Measurements from ENCODE around the gene RTN4R. TPM values are rescaled to one million over a fixed set of nuclear protein-coding genes. Genes with fewer than 3 reads are reported as not detected.
"Not testable (repeated sequence)": the region's sequence is repeated elsewhere in the genome, so short reads cannot be mapped to it uniquely, and the experiment has no call there.

RTN4R gene
- total RNA-seq, 1 donor from 2014 or later, result 2.9 TPM

- Histone ChIP-seq H3K4me2 (ENCODE audit: low read length) (no peak overlapping the region), H4K20me1 (ENCODE audit: insufficient read depth, low read length) (peaks cover 28% of the 10 kb centered on the region), H3K27me3 (ENCODE audit: insufficient read depth, low read length) (no peaks in the 10 kb centered on the region), H3K9me3 (ENCODE audit: insufficient read depth, low read depth, low read length) (no peaks in the 10 kb centered on the region), H3K9ac (ENCODE audit: low read length) (no peak overlapping the region), H3K79me2 (ENCODE audit: insufficient read depth, low read length) (peaks cover 13% of the 10 kb centered on the region), H3K4me1 (ENCODE audit: insufficient read depth, low read length) (peaks cover 8% of the 10 kb centered on the region), H3K36me3 (ENCODE audit: insufficient read depth, low read length) (no peaks in the 10 kb centered on the region), H3K27ac (ENCODE audit: low read depth, low read length) (no peak overlapping the region), H2AFZ (ENCODE audit: low read depth, low read length) (no peak overlapping the region), H3K4me3 (ENCODE audit: insufficient read depth, low read depth, low read length) (no peak overlapping the region)
- Mint-ChIP-seq H3K36me3 (ENCODE audit: low read depth, unreplicated experiment) (no peaks in the 10 kb centered on the region), H3K9me3 (ENCODE audit: unreplicated experiment) (no peaks in the 10 kb centered on the region), H3K4me3 (ENCODE audit: unreplicated experiment) (no peak overlapping the region), H3K27ac (ENCODE audit: unreplicated experiment) (no peak overlapping the region), H3K27me3 (ENCODE audit: low read depth, unreplicated experiment) (no peaks in the 10 kb centered on the region), H3K4me1 (ENCODE audit: low read depth, unreplicated experiment) (peaks cover 14% of the 10 kb centered on the region)
- FAIRE-seq (no peak), DNase-seq (ENCODE audit: low read depth) (no peak)
- TF ChIP-seq CTCF (IDR thresholded peaks at IDR 0.05; ENCODE audit: insufficient read depth, low read depth, low read length) (no peak), EZH2 (IDR thresholded peaks at IDR 0.05; ENCODE audit: insufficient read depth, low read length) (no peak)
Measured at GRCh38 chr22:20315337-20316216, 47.5 kb upstream of the RTN4R start.

GRCh38 chr22:20314741-20315336 lies 46.7 kb upstream of the RTN4R start:
- H3K4me3 Mint-ChIP-seq (ENCODE audit: unreplicated experiment); H3K79me2 ChIP-seq (ENCODE audit: insufficient read depth, low read length); H2AFZ ChIP-seq (ENCODE audit: low read depth, low read length); H3K27ac ChIP-seq (ENCODE audit: low read depth, low read length); FAIRE-seq; H3K4me2 ChIP-seq (ENCODE audit: low read length); H3K9ac ChIP-seq (ENCODE audit: low read length); H3K36me3 Mint-ChIP-seq (ENCODE audit: low read depth, unreplicated experiment); H3K36me3 ChIP-seq (ENCODE audit: insufficient read depth, low read length); H3K27ac Mint-ChIP-seq (ENCODE audit: unreplicated experiment); DNase-seq (ENCODE audit: low read depth); H3K4me1 ChIP-seq (ENCODE audit: insufficient read depth, low read length); H3K27me3 ChIP-seq (ENCODE audit: insufficient read depth, low read length); H3K9me3 Mint-ChIP-seq (ENCODE audit: unreplicated experiment); H3K9me3 ChIP-seq (ENCODE audit: insufficient read depth, low read depth, low read length); H3K27me3 Mint-ChIP-seq (ENCODE audit: low read depth, unreplicated experiment); H3K4me3 ChIP-seq (ENCODE audit: insufficient read depth, low read depth, low read length): not testable (repeated sequence)
- H4K20me1 ChIP-seq (ENCODE audit: insufficient read depth, low read length), result peaks cover 28% of the 10 kb centered on the region
- H3K4me1 Mint-ChIP-seq (ENCODE audit: low read depth, unreplicated experiment), result peaks cover 14% of the 10 kb centered on the region

GRCh38 chr22:20314206-20314605 lies 46.1 kb upstream of the RTN4R start:
- peaks cover 27% of the 10 kb centered on the region for H4K20me1 ChIP-seq (ENCODE audit: insufficient read depth, low read length)
- H2AFZ ChIP-seq (ENCODE audit: low read depth, low read length); H3K4me2 ChIP-seq (ENCODE audit: low read length); H3K27ac ChIP-seq (ENCODE audit: low read depth, low read length); H3K9me3 Mint-ChIP-seq (ENCODE audit: unreplicated experiment); H3K4me3 Mint-ChIP-seq (ENCODE audit: unreplicated experiment); H3K27me3 ChIP-seq (ENCODE audit: insufficient read depth, low read length); H3K4me3 ChIP-seq (ENCODE audit: insufficient read depth, low read depth, low read length); H3K27ac Mint-ChIP-seq (ENCODE audit: unreplicated experiment); H3K27me3 Mint-ChIP-seq (ENCODE audit: low read depth, unreplicated experiment); H3K36me3 Mint-ChIP-seq (ENCODE audit: low read depth, unreplicated experiment); H3K4me1 ChIP-seq (ENCODE audit: insufficient read depth, low read length); H3K9ac ChIP-seq (ENCODE audit: low read length); H3K36me3 ChIP-seq (ENCODE audit: insufficient read depth, low read length); FAIRE-seq; DNase-seq (ENCODE audit: low read depth); H3K9me3 ChIP-seq (ENCODE audit: insufficient read depth, low read depth, low read length); H3K79me2 ChIP-seq (ENCODE audit: insufficient read depth, low read length): not testable (repeated sequence)
- peaks cover 14% of the 10 kb centered on the region for H3K4me1 Mint-ChIP-seq (ENCODE audit: low read depth, unreplicated experiment)

GRCh38 chr22:20313306-20314077 lies 45.4 kb upstream of the RTN4R start:
- DNase-seq (ENCODE audit: low read depth); H3K9me3 ChIP-seq (ENCODE audit: insufficient read depth, low read depth, low read length); H3K4me3 Mint-ChIP-seq (ENCODE audit: unreplicated experiment); H3K27me3 ChIP-seq (ENCODE audit: insufficient read depth, low read length); H3K27me3 Mint-ChIP-seq (ENCODE audit: low read depth, unreplicated experiment); H2AFZ ChIP-seq (ENCODE audit: low read depth, low read length); H3K4me1 ChIP-seq (ENCODE audit: insufficient read depth, low read length); H3K27ac Mint-ChIP-seq (ENCODE audit: unreplicated experiment); H3K36me3 Mint-ChIP-seq (ENCODE audit: low read depth, unreplicated experiment); H3K27ac ChIP-seq (ENCODE audit: low read depth, low read length); FAIRE-seq; H3K4me3 ChIP-seq (ENCODE audit: insufficient read depth, low read depth, low read length); H3K36me3 ChIP-seq (ENCODE audit: insufficient read depth, low read length); H3K4me2 ChIP-seq (ENCODE audit: low read length); H3K9ac ChIP-seq (ENCODE audit: low read length); H3K79me2 ChIP-seq (ENCODE audit: insufficient read depth, low read length); H3K9me3 Mint-ChIP-seq (ENCODE audit: unreplicated experiment): not testable (repeated sequence)
- H3K4me1 Mint-ChIP-seq (ENCODE audit: low read depth, unreplicated experiment), result peaks cover 14% of the 10 kb centered on the region
- peaks cover 20% of the 10 kb centered on the region for H4K20me1 ChIP-seq (ENCODE audit: insufficient read depth, low read length)
